MM.1S (cell line): ENCODE data around the gene LRMDA.

ENCODE experiments used
- EZH2 ChIP-seq: fragments of 300-600 bp; sonication (generic); optimal IDR thresholded peaks from 2 replicates; pipeline ENCODE3; 2017; ENCODE audit warnings: low read depth, mild to moderate bottlenecking, antibody characterized with exemption, low read length, mixed read lengths
- EZH2phosphoT487 ChIP-seq: fragments of 300-600 bp; sonication (generic); IDR thresholded peaks from 2 replicates; pipeline ENCODE4 v1.6.1; 2018; ENCODE audit warnings: antibody characterized with exemption, low read length
- TF ChIP-seq, protein P1 (sequence below): fragments of 300-600 bp; sonication (generic); IDR thresholded peaks from 2 replicates; pipeline ENCODE4 v1.5.1; 2016; ENCODE audit warnings: antibody characterized with exemption, low read length, mixed read lengths

DNA sequence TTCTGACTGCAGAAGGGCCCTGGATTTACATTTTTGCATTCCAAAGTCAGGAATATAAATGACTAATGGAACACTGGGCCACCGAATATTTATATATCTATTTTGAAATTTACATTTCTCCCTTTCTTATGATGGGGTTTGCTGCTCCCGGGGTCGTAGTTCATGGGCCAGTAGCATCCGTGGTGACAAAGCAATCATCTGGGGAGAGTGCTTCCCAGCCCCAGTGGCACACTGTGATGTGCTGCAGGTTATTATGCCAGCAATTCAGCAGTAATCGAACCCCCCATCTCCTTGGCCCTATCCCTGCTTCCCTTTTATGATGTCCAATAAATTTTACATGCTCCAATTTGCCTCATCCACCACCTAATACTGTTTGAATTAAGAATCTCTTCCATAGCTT lies 837.5 kb downstream of the LRMDA start:
- TF ChIP-seq EZH2, result no peak
- TF ChIP-seq, protein P1, sequence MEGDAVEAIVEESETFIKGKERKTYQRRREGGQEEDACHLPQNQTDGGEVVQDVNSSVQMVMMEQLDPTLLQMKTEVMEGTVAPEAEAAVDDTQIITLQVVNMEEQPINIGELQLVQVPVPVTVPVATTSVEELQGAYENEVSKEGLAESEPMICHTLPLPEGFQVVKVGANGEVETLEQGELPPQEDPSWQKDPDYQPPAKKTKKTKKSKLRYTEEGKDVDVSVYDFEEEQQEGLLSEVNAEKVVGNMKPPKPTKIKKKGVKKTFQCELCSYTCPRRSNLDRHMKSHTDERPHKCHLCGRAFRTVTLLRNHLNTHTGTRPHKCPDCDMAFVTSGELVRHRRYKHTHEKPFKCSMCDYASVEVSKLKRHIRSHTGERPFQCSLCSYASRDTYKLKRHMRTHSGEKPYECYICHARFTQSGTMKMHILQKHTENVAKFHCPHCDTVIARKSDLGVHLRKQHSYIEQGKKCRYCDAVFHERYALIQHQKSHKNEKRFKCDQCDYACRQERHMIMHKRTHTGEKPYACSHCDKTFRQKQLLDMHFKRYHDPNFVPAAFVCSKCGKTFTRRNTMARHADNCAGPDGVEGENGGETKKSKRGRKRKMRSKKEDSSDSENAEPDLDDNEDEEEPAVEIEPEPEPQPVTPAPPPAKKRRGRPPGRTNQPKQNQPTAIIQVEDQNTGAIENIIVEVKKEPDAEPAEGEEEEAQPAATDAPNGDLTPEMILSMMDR, result no peak
- no peak for TF ChIP-seq EZH2phosphoT487
